ENCODE data around the gene ZFP92. TPM values are rescaled to one million over a fixed set of nuclear protein-coding genes. Genes with fewer than 3 reads are reported as not detected.

The ZFP92 gene
- total and polyA plus RNA-seq, 10 donors = 0.26 to 3.4 (median 2.0) TPM

GRCh38 chrX:153445856-153446635 is 34.8 kb downstream of the ZFP92 start, which contains the start of gene TREX2:
Gene TREX2 (minus strand): TSS chrX:153446056. CDS start chrX:153445430, 626 bp downstream.
- H3K27ac ChIP-seq = no peak within 1 kb of the TSS
- DNase-seq = peak; percentile 72
- TF ChIP-seq POLR2AphosphoS5 (IDR thresholded peaks at IDR 0.05) = no peak
- no peak for TF ChIP-seq POLR2A (IDR thresholded peaks at IDR 0.05)
- TF ChIP-seq CTCF (IDR thresholded peaks at IDR 0.05 in 8 of 11, conservative IDR thresholded peaks at IDR 0.05 in 3 of 11) = no peak
- no peaks in the 10 kb centered on the region for H3K9me3 ChIP-seq
- H3K36me3 ChIP-seq = peaks cover 0 to 37% (median 4%) of the 10 kb centered on the region in 6 donors
- H3K4me1 ChIP-seq = no peaks in the 10 kb centered on the region
- 73 to 84% (median 82%) methylated on average over 12 to 30 of the region's 30 CpGs for WGBS, 5 donors
- H3K4me3 ChIP-seq = no peak within 1 kb of the TSS
- no peaks in the 10 kb centered on the region for H3K27me3 ChIP-seq (replicated peaks in 1 of 7)
- intact Hi-C loops (cut with DNase I; ENCODE audit: low total_unique reads) = no loop called here

- 72 to 81% (median 79%) methylated on average over 5 to 10 of the region's 10 CpGs; no CpG with 5 or more reads in 1 of the 5 donors for WGBS, 5 donors
- H3K4me1 ChIP-seq = no peaks in the 10 kb centered on the region
- H3K27ac ChIP-seq = no peak overlapping the region
- H3K9me3 ChIP-seq = no peaks in the 10 kb centered on the region
- H3K27me3 ChIP-seq (replicated peaks in 1 of 7) = no peaks in the 10 kb centered on the region
- no peak for DNase-seq
- no peak overlapping the region for H3K4me3 ChIP-seq
- intact Hi-C loops (cut with DNase I; ENCODE audit: low total_unique reads) = no loop called here
- TF ChIP-seq CTCF (IDR thresholded peaks at IDR 0.05 in 8 of 11, conservative IDR thresholded peaks at IDR 0.05 in 3 of 11) (no peak), POLR2A (IDR thresholded peaks at IDR 0.05) (no peak), POLR2AphosphoS5 (IDR thresholded peaks at IDR 0.05) (no peak)
- peaks cover 0 to 43% (median 5%) of the 10 kb centered on the region in 6 donors for H3K36me3 ChIP-seq
Measured at GRCh38 chrX:153446636-153446936, 35.3 kb downstream of the ZFP92 start.

GRCh38 chrX:153446950-153447580 is 35.8 kb downstream of the ZFP92 start:
- Histone ChIP-seq H3K27ac (no peak overlapping the region), H3K9me3 (no peaks in the 10 kb centered on the region), H3K4me3 (no peak overlapping the region), H3K27me3 (replicated peaks in 1 of 7) (no peaks in the 10 kb centered on the region), H3K4me1 (no peaks in the 10 kb centered on the region), H3K36me3 (peaks cover 0 to 48% (median 6%) of the 10 kb centered on the region in 6 donors)
- intact Hi-C loops (cut with DNase I; ENCODE audit: low total_unique reads) = no loop called here
- 70 to 94% (median 90%) methylated on average over 2 to 17 of the region's 17 CpGs for WGBS, 5 donors
- TF ChIP-seq POLR2AphosphoS5 (IDR thresholded peaks at IDR 0.05) = no peak
- TF ChIP-seq POLR2A (IDR thresholded peaks at IDR 0.05) = no peak
- no peak for TF ChIP-seq CTCF (IDR thresholded peaks at IDR 0.05 in 8 of 11, conservative IDR thresholded peaks at IDR 0.05 in 3 of 11)
- DNase-seq = peak; percentile 76

- no peak for TF ChIP-seq POLR2AphosphoS5 (IDR thresholded peaks at IDR 0.05)
- TF ChIP-seq CTCF (IDR thresholded peaks at IDR 0.05 in 8 of 11, conservative IDR thresholded peaks at IDR 0.05 in 3 of 11) = no peak
- TF ChIP-seq POLR2A (IDR thresholded peaks at IDR 0.05) = no peak
- Histone ChIP-seq H3K27me3 (replicated peaks in 1 of 7) (no peaks in the 10 kb centered on the region), H3K4me3 (no peak overlapping the region), H3K9me3 (no peaks in the 10 kb centered on the region), H3K4me1 (no peaks in the 10 kb centered on the region), H3K27ac (no peak overlapping the region), H3K36me3 (peaks cover 0 to 49% (median 6%) of the 10 kb centered on the region in 6 donors)
- DNase-seq = no peak
- 85 to 94% (median 90%) methylated on average over 3 to 8 of the region's 8 CpGs for WGBS, 5 donors
- intact Hi-C loops (cut with DNase I; ENCODE audit: low total_unique reads) = no loop called here
Measured at GRCh38 chrX:153447581-153447960, 36.3 kb downstream of the ZFP92 start.
